HepG2 (cell line): ENCODE measurements around the gene ALG11. TPM values are rescaled to one million over a fixed set of nuclear protein-coding genes. Genes with fewer than 3 reads are reported as not detected.
A peak's percentile ranks its signal among the peaks of the same experiment; 100 is the strongest.

Source experiments
- CCDC6 ChIP-seq: sonication (generic); formaldehyde crosslinking; IDR thresholded peaks from 2 replicates; pipeline ENCODE4 v1.8.1; 2022; ENCODE audit warnings: mild to moderate bottlenecking, missing genetic modification reagents, moderate library complexity
- DBP ChIP-seq: sonication (generic); formaldehyde crosslinking; IDR thresholded peaks from 2 replicates; pipeline ENCODE4 v1.4.0; 2020; ENCODE audit warnings: missing genetic modification reagents; ENCODE audit errors: not compliant biosample characterization
- ELK4 ChIP-seq: sonication (generic); formaldehyde crosslinking; IDR thresholded peaks from 2 replicates; pipeline ENCODE4 v1.9.0; 2021; ENCODE audit warnings: missing genetic modification reagents, borderline replicate concordance
- EP300 ChIP-seq, 3 experiments: sonication (generic) in 1 of 3; formaldehyde crosslinking in 1 of 3; IDR thresholded peaks; 2 replicates each; pipeline versions ENCODE4 v1.5.1 to v1.6.1; 2011 to 2020; ENCODE audit warnings: low read depth in 2 of 3, low read length in 2 of 3, borderline replicate concordance in 1 of 3, improper control_type of control experiment in 1 of 3, mild to moderate bottlenecking in 1 of 3, missing genetic modification reagents in 1 of 3, moderate library complexity in 1 of 3
- FLYWCH1 ChIP-seq: sonication (generic); formaldehyde crosslinking; IDR thresholded peaks from 2 replicates; pipeline ENCODE4 v1.8.1; 2023; ENCODE audit warnings: mild to moderate bottlenecking, missing genetic modification reagents
- FOXJ3 ChIP-seq: sonication (generic); formaldehyde crosslinking; IDR thresholded peaks from 2 replicates; pipeline ENCODE4 v1.4.0; 2020; ENCODE audit warnings: missing genetic modification reagents, mild to moderate bottlenecking, borderline replicate concordance
- GPN1 ChIP-seq: sonication (generic); formaldehyde crosslinking; IDR thresholded peaks from 2 replicates; pipeline ENCODE4 v1.5.1; 2020; ENCODE audit warnings: missing genetic modification reagents, borderline replicate concordance
- HNF4G ChIP-seq, 2 experiments: sonication (generic) in 1 of 2; formaldehyde crosslinking in 1 of 2; IDR thresholded peaks; 2 replicates each; pipeline versions ENCODE4 v1.4.0 to v1.6.1; 2011 to 2020; ENCODE audit warnings: borderline replicate concordance in 2 of 2, low read depth in 2 of 2, mild to moderate bottlenecking in 2 of 2, low read length in 1 of 2, missing genetic modification reagents in 1 of 2, moderate library complexity in 1 of 2
- PHF21A ChIP-seq: sonication (generic); formaldehyde crosslinking; IDR thresholded peaks from 2 replicates; pipeline ENCODE4 v1.5.0; 2020; ENCODE audit warnings: mild to moderate bottlenecking, missing genetic modification reagents
- RORA ChIP-seq: sonication (generic); formaldehyde crosslinking; IDR thresholded peaks from 2 replicates; pipeline ENCODE4 v1.5.0; 2020; ENCODE audit warnings: mild to moderate bottlenecking, missing genetic modification reagents, moderate library complexity
- SIX1 ChIP-seq: sonication (generic); formaldehyde crosslinking; IDR thresholded peaks from 2 replicates; pipeline ENCODE4 v1.4.0; 2020; ENCODE audit warnings: missing genetic modification reagents, borderline replicate concordance
- SIX4 ChIP-seq: sonication (generic); formaldehyde crosslinking; IDR thresholded peaks from 2 replicates; pipeline ENCODE4 v1.4.0; 2020; ENCODE audit warnings: missing genetic modification reagents
- SOX6 ChIP-seq, 2 experiments: fragments of 450-650 bp in 1 of 2; sonication (generic) in 1 of 2; formaldehyde crosslinking in 1 of 2; IDR thresholded peaks; 2 replicates each; pipeline versions ENCODE4 v1.4.0 to v1.6.1; 2017 to 2020; ENCODE audit warnings: antibody characterized with exemption in 1 of 2, mild to moderate bottlenecking in 1 of 2, missing genetic modification reagents in 1 of 2
- SP5 ChIP-seq: IDR thresholded peaks from 2 replicates; pipeline ENCODE4 v1.6.1; 2016; ENCODE audit warnings: low read depth, borderline replicate concordance
- TAF1 ChIP-seq: sonication (generic); formaldehyde crosslinking; IDR thresholded peaks from 2 replicates; pipeline ENCODE4 v1.4.0; 2020; ENCODE audit warnings: missing genetic modification reagents
- ZBTB3 ChIP-seq: sonication (generic); formaldehyde crosslinking; IDR thresholded peaks from 2 replicates; pipeline ENCODE4 v1.4.0; 2020; ENCODE audit warnings: low read depth, mild to moderate bottlenecking, moderate library complexity, missing genetic modification reagents, borderline replicate concordance
- ZNF234 ChIP-seq: sonication (generic); formaldehyde crosslinking; conservative IDR thresholded peaks from 2 replicates; pipeline ENCODE4 v1.5.1; 2020; ENCODE audit warnings: mild to moderate bottlenecking, missing genetic modification reagents
- ZNF343 ChIP-seq: sonication (generic); formaldehyde crosslinking; IDR thresholded peaks from 2 replicates; pipeline ENCODE4 v1.4.0; 2020; ENCODE audit warnings: mild to moderate bottlenecking, missing genetic modification reagents
- ZNF354B ChIP-seq: sonication (generic); formaldehyde crosslinking; IDR thresholded peaks from 2 replicates; pipeline ENCODE4 v1.8.0; 2022; ENCODE audit warnings: mild to moderate bottlenecking, missing genetic modification reagents
- ZNF616 ChIP-seq: sonication (generic); formaldehyde crosslinking; IDR thresholded peaks from 2 replicates; pipeline ENCODE4 v1.5.0; 2020; ENCODE audit warnings: low read depth, mild to moderate bottlenecking, missing genetic modification reagents
- ZSCAN21 ChIP-seq: sonication (generic); formaldehyde crosslinking; IDR thresholded peaks from 2 replicates; pipeline ENCODE4 v1.8.0; 2022; ENCODE audit warnings: mild to moderate bottlenecking, missing genetic modification reagents, moderate library complexity, borderline replicate concordance
- polyA plus RNA-seq, 8 experiments: library from polyadenylated mRNA; depleted of rRNA in 3 of 8; stranded (reverse) in 7 of 8; unstranded in 1 of 8; fragments of >200 nt; fragmentation: Illumina TruSeq in 4 of 8; extraction: Trizol in 4 of 8; gene quantifications; 2 replicates each; pipeline versions ENCODE4 v1.2.1 to v1.2.3, GENCODE V29; 2011 to 2016; ENCODE audit warnings: low read depth in 4 of 8, missing spikeins in 1 of 8, mixed read lengths in 1 of 8; ENCODE audit not compliant: insufficient read depth in 1 of 8
- total RNA-seq, 5 experiments: library from RNA; depleted of rRNA; stranded (reverse); fragments of >200 nt; fragmentation: Illumina TruSeq; extraction: Trizol; gene quantifications; 2 replicates each; pipeline ENCODE4 v1.2.3, GENCODE V29; 2016; ENCODE audit warnings: low read depth in 1 of 5

ALG11 gene
- total and polyA plus RNA-seq, 2 of the 13 experiments (the other 11 are each of a cell fraction or from before 2014, with no cell fraction given), result 14.7 to 27.9 TPM

GRCh38 chr13:51998723-51999509 is 13.3 kb upstream of the ALG11 start (continued):
- TF ChIP-seq ZNF234 (CRISPR knock-in tag) (no peak), HNF4G (IDR thresholded peaks at IDR 0.05; ENCODE audit: borderline replicate concordance, low read depth, low read length) (0 out of 2 replicates have a peak, but pooled peaks have one; percentile 24), HNF4G (CRISPR knock-in tag; IDR thresholded peaks at IDR 0.05; ENCODE audit: borderline replicate concordance, low read depth) (no peak), FLYWCH1 (CRISPR knock-in tag) (no peak), EP300 (IDR thresholded peaks at IDR 0.05; ENCODE audit: low read depth in 2 of 2, low read length in 2 of 2) (peak in 1 of 2 experiments; percentile 7; a peak in 1 of 4 replicates), EP300 (CRISPR knock-in tag; IDR thresholded peaks at IDR 0.05; ENCODE audit: borderline replicate concordance) (no peak), DBP (CRISPR knock-in tag) (no peak), TAF1 (CRISPR knock-in tag) (peak; percentile 42; the same call in 1 of the 2 replicates), ELK4 (no peak), SP5 (peak; percentile 34; the same call in 1 of the 2 replicates), RORA (no peak), SIX4 (CRISPR knock-in tag) (peak; percentile 96), ZNF343 (CRISPR knock-in tag) (0 out of 2 replicates have a peak, but pooled peaks have one; percentile 26), ZSCAN21 (CRISPR knock-in tag) (0 out of 2 replicates have a peak, but pooled peaks have one; percentile 28), ZBTB3 (CRISPR knock-in tag) (no peak), PHF21A (peak; percentile 67), GPN1 (CRISPR knock-in tag) (no peak), SIX1 (CRISPR knock-in tag) (peak; percentile 95), CCDC6 (CRISPR knock-in tag) (peak; percentile 62; the same call in 1 of the 2 replicates), ZNF354B (CRISPR knock-in tag) (no peak), FOXJ3 (CRISPR knock-in tag) (no peak), ZNF616 (CRISPR knock-in tag) (no peak), SOX6 (IDR thresholded peaks at IDR 0.05) (no peak), SOX6 (CRISPR knock-in tag; IDR thresholded peaks at IDR 0.05) (peak; percentile 56)
